Keratinocyte (primary cell): Measurements from ENCODE around the gene FGD4.

Source experiments
- CTCF ChIP-seq, 3 experiments: IDR thresholded peaks in 1 of 3; conservative IDR thresholded peaks in 1 of 3; optimal IDR thresholded peaks in 1 of 3; 2 replicates in 2 of 3; 3 replicates in 1 of 3; pipeline versions ENCODE3 to v1.5.1; 2011; ENCODE audit warnings: low read length in 3 of 3, mild to moderate bottlenecking in 3 of 3, moderate library complexity in 2 of 3, control low read depth in 1 of 3, inconsistent platforms in 1 of 3; ENCODE audit not compliant: insufficient read depth in 2 of 3; ENCODE audit errors: extremely low read depth in 1 of 3
- EZH2 ChIP-seq: IDR thresholded peaks from one replicate; pipeline ENCODE4 v1.6.1; 2012; ENCODE audit warnings: inconsistent platforms, mild to moderate bottlenecking, low read length, moderate library complexity

- TF ChIP-seq CTCF (optimal IDR thresholded peaks at IDR 0.05 in 1 of 3, IDR thresholded peaks at IDR 0.05 in 1 of 3, conservative IDR thresholded peaks at IDR 0.05 in 1 of 3; ENCODE audit: extremely low read depth in 1 of 3, insufficient read depth in 2 of 3, low read length in 3 of 3) (no peak), EZH2 (no peak)
Measured at GRCh38 chr12:32611986-32612385, 212.6 kb downstream of the FGD4 start.
